ENCODE results near the gene LYPLAL1.

LYPLAL1 gene

GRCh38 chr1:219155135-219155534, 18.5 kb upstream of the LYPLAL1 start:
- in situ Hi-C loops (cut with MboI; ENCODE audit: low sequenced_read_pairs, unreplicated experiment): no loop called here
- no peak for DNase-seq (ENCODE audit: low spot score)
- TF ChIP-seq CTCF (IDR thresholded peaks at IDR 0.05; ENCODE audit: borderline replicate concordance, control extremely low read depth, extremely low read depth, insufficient read depth, missing control alignments): no peak

GRCh38 chr1:219159946-219160645, 13.6 kb upstream of the LYPLAL1 start:
- TF ChIP-seq CTCF (IDR thresholded peaks at IDR 0.05; ENCODE audit: borderline replicate concordance, control extremely low read depth, extremely low read depth, insufficient read depth, missing control alignments): no peak
- in situ Hi-C loops (cut with MboI; ENCODE audit: low sequenced_read_pairs, unreplicated experiment): no loop called here
- no peak for DNase-seq (ENCODE audit: low spot score)

GRCh38 chr1:219160967-219161366, 12.7 kb upstream of the LYPLAL1 start:
- no peak for TF ChIP-seq CTCF (IDR thresholded peaks at IDR 0.05; ENCODE audit: borderline replicate concordance, control extremely low read depth, extremely low read depth, insufficient read depth, missing control alignments)
- in situ Hi-C loops (cut with MboI; ENCODE audit: low sequenced_read_pairs, unreplicated experiment): no loop called here
- no peak for DNase-seq (ENCODE audit: low spot score)

- in situ Hi-C loops (cut with MboI; ENCODE audit: low sequenced_read_pairs, unreplicated experiment): no loop called here
- TF ChIP-seq CTCF (IDR thresholded peaks at IDR 0.05; ENCODE audit: borderline replicate concordance, control extremely low read depth, extremely low read depth, insufficient read depth, missing control alignments): no peak
- no peak for DNase-seq (ENCODE audit: low spot score)
Measured at GRCh38 chr1:219161371-219161770, 12.3 kb upstream of the LYPLAL1 start.

- in situ Hi-C loops (cut with MboI; ENCODE audit: low sequenced_read_pairs, unreplicated experiment): no loop called here
- TF ChIP-seq CTCF (IDR thresholded peaks at IDR 0.05; ENCODE audit: borderline replicate concordance, control extremely low read depth, extremely low read depth, insufficient read depth, missing control alignments): no peak
Measured at GRCh38 chr1:219163401-219163954, 10.2 kb upstream of the LYPLAL1 start.

GRCh38 chr1:219171192-219171935, 2.3 kb upstream of the LYPLAL1 start:
- no peak for TF ChIP-seq CTCF (IDR thresholded peaks at IDR 0.05; ENCODE audit: borderline replicate concordance, control extremely low read depth, extremely low read depth, insufficient read depth, missing control alignments)
- no peak for DNase-seq (ENCODE audit: low spot score)
- in situ Hi-C loops (cut with MboI; ENCODE audit: low sequenced_read_pairs, unreplicated experiment): no loop called here

More at GRCh38 chr1:219163401-219163954, 10.2 kb upstream of the LYPLAL1 start:
- no peak for DNase-seq (ENCODE audit: low spot score)
